Stimulated activated CD8-positive, alpha-beta memory T cell treated with anti-CD3 and anti-CD28 coated beads, Interleukin-7, amount 100 ng/mL, for 4 hours (primary cell): ENCODE measurements around the gene ZDHHC24.
"Not testable (repeated sequence)": the region's sequence is repeated elsewhere in the genome, so short reads cannot be mapped to it uniquely, and the experiment has no call there.

Experiments
- DNase-seq, 2 donors: peaks; one replicate each; pipeline ENCODE4 v3.0.0-alpha.2; 2020; ENCODE audit warnings: low read depth in 2 of 2

ZDHHC24 gene

DNA sequence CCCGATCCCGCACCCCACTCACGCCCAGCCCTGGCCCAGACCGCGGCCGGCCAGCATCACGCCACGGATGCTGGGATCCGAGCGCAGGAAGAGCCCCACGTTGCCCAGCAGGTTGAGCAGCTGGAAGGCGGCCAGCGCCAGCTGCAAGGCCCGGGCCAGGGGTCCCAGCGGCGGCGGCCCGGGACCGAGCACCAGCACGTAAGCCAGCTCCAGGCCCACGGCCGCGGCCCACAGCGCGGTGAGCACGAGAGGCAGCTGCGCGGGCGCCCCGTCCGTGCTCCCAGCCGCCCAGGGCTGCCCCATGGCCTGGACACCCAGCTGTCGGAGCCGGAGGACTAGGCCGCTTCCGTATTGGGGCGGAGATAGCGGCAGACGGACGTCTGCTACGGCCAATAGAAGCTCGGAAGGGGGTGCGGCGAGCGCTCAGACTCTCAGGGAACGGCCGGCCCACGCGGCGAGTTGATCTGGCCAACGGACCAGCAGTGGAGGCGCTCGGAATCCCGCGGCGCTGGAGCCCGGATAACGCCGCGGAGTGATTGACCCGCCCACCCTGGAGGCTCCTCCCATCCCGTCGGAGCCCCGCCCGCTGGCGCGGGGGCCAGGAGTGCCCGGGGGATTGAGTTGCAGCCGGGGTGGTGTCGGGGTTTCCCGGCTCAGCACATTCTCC lies at the start of gene ZDHHC24:
TSS of gene ZDHHC24 (minus strand) at position 348 of the 667 bp plus-strand sequence. CDS start at position 303, 45 bp downstream.
- DNase-seq = peak; percentile 59 to 80

DNA sequence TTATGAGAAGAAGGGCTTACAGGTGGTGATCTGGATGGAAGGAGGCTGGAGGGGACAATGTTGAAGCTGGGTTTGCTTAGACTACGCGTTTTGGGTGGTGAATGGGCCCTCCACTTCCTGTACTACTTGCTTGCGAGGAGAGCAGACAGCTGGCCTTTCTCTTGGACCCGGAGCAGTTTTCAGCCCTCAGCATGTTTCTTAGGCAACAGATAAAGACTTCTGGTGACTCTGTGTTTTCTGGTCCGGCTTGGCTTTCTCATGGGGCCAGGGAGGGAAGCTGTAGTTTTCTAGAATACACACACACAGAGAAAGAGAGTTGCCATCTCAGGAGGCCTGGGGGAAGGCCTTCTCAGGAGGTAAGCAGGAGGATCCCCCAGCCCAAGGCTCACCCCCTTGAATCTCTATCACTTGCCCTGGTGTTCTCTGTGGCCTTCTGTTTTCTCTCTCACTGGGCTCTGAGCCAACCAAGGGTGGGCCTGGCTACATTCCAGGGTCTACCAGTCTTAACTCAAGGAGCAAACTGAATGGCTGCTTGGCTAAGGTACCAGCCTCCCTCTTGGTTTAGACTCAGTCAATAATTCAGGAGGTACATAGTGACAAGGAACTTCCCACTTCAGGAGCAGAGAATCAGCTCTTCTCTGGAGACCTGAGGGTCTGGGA lies 49.5 kb upstream of the ZDHHC24 start:
- no peak for DNase-seq

GRCh38 chr11:66593650-66594049 lies 47.8 kb upstream of the ZDHHC24 start:
- DNase-seq = no peak

DNA sequence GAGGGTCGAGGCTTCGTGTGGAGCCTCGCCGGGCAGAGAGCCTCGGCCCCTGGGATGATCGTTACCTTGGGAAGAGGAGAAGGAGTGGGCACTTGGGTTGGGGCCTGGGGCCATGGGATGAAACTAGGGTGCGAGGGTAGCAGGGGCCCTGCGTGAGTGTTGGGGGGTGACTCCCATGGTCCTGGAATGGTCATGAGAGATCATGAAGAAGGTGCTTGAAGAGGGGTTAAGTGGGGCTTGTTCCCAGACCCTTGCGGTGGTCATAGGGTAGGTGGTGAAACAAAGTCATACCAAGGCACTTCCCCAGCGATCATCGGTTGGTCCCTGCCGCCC lies 47.4 kb upstream of the ZDHHC24 start:
- DNase-seq = no peak

- peak; percentile 97 to 99 for DNase-seq
Observed at GRCh38 chr11:66592457-66593302, 46.8 kb upstream of the ZDHHC24 start, which contains the start of the genes CCDC87 and CCS. Gene CCDC87, minus strand, starts transcription at chr11:66593063. Its CDS starts 48 bp downstream, at chr11:66593015. Gene CCS, plus strand, starts transcription at chr11:66593185. Its CDS starts 77 bp downstream, at chr11:66593262.

DNA sequence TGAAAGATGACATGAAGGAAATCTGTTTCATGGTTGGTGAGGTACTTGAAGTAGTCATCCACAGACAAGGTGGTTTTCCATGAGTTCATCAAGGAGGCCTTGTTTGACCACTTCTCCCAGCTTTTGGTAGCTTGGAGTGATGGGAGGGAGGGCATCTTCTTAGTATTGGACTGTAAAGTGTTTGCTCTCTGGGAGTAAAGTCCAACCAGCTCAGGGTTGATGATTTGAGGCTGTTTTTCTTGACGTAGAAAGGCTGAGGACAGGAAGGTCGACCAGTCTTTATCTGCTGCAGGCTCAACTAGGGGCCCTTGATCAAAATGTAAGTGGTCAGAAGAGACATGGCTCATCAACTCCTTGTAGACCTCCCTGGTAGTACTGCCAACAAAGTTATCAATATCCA lies 45.3 kb upstream of the ZDHHC24 start:
- DNase-seq = no peak

DNA sequence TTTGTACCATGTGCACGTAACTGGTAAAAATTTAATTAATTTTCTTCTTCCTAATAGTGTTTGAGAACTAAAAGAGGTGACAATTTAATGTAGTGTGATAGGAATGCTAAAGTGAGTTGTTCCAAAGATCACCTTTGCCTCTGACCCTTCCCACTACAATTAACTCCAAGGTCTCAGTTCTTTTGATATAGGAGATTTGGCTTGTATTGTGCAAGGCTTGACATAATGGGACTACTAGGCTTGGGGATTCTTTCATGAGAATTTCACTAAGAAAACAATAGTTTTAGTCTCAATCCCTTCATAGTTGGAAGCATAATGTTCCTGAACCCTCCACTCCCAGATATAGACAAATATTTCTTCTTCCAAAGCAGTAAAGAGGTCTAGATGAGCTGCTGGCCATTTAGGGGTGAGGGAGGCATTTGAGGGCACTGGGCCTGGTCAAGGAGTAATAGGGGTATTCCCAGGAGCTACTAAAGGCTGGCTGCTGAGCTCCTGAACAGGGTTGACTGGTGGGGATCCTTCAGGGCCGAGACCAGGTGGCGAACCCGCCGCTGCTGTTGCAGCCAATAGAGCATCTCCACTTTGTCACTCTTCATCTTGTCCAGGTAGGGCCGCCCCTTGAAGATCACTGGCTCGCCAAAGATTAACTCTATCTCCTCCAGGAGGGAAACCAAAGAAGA lies 44.3 kb upstream of the ZDHHC24 start:
- DNase-seq = no peak

DNA sequence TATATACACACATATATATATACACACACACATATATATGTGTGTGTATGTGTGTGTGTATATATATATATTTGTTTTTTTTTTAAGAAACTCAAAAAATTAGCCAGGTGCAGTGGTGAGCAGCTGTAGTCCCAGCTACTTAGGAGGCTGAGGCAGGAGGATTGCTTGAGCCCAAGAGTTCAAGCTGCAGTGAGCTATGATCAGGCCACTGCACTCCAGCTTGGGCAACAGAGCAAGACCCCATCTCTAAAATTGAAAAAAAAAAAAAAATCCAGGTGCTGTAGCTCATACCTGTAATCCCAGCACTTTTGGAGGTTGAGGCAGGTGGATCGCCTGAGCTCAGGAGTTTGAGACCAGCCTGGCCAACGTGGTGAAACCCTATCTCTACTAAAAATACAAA lies 43.5 kb upstream of the ZDHHC24 start:
- DNase-seq = not testable (repeated sequence)

GRCh38 chr11:66586136-66586535 lies 40.3 kb upstream of the ZDHHC24 start:
- no peak for DNase-seq

- DNase-seq = not testable (repeated sequence)
Observed at GRCh38 chr11:66585447-66585846, 39.6 kb upstream of the ZDHHC24 start.

DNA sequence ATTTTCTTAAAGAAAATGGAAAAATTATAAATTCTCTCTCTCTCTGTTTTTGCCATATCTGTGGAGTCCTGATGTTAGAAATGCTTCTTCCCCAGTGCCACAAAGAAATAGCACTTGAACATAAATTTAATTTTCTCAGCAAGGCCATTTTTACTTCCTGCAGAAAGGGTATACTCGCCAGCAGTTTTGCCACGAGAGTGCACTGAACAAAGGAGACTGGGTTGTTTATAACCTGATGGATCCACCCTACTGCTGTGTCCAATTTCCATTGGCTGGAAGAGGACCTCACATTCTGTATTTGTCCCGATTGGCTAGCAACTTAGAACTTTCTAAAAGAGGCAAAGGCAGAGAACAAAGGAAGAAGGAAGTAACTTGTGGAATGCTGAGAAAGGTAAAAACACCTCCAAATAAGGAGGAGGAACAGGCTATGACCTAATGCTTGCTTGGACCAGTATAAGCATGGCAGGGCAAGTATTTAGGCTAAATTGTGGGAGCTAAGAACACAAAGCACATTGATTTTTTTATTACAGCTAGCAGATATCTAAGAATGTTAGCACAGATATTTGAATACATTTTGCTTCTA lies 36.8 kb upstream of the ZDHHC24 start:
- not testable (repeated sequence) for DNase-seq

- DNase-seq = no peak
Observed at GRCh38 chr11:66581261-66581660, 35.4 kb upstream of the ZDHHC24 start.

- no peak for DNase-seq
Observed at GRCh38 chr11:66580803-66581202, 35.0 kb upstream of the ZDHHC24 start.

DNA sequence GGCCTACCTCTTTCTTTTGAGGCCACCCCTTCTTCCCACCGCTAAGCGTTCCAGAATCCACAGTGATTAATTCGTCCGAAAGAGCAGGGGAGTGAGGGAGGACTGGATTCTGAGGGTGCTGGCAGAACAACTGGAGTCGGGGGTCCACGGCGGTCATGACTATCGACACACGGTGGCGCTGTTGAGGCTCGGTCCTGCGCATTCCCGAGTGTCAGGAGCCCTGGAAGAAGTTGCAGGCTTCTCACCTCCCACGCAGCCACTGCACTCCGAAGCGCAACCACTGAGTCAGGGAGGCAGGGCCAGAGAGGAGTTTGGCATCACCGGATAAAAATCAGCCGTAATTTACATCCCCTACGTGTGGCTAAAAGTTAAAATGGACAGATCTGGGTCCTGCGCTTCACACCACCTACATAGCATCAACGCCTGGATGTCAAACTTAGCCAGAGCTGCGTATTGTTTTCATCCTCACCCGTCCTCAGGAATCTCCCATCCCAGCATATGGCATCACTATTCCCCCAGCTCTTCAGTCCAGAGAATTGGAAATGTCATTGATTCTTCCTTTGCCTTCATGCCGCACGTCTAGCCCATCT lies 33.3 kb upstream of the ZDHHC24 start:
- peak; percentile 61 for DNase-seq

- DNase-seq = no peak
Observed at GRCh38 chr11:66570850-66571180, 25.0 kb upstream of the ZDHHC24 start.

DNA sequence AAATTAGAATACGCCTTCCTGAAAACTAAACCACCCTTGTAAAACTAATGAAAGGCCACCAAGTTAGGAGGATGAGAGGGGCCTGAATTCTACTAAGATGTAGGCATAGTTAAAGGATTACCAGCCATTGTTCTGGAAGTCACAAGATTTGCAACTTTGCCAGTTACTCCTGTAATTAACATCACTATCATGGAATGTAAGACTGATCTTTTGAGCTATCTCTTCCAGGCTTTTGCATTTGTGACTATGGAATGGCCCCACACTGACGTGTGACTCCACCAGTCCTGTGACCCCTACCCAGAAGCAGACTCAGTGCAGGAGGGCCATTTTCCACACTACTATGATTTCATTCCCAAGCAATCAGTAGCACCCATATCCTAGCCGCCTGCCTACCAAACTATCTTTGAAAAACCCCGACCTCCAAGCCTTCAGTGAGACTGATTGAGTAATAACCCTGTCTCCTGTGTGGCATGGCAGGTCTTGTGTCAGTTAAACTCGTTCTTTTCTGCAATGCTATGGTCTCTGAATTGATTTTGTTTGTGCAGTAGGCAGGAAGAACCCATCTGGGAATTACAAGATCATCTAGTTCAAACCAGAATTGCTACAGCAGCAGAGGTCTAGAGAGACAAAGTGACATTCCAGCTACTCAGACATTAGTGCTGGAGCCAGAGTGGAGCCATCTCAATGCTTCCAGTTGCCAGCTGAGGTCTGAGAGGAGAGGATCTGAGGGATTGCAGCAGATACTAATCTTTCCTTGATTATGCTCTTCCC lies 24.4 kb upstream of the ZDHHC24 start:
- no peak for DNase-seq

- no peak for DNase-seq
Observed at GRCh38 chr11:66569076-66569475, 23.2 kb upstream of the ZDHHC24 start.

- DNase-seq = peak; percentile 26 to 62
Observed at GRCh38 chr11:66568124-66568916, 22.5 kb upstream of the ZDHHC24 start, which contains the start of gene CTSF. Gene CTSF, minus strand, starts transcription at chr11:66568606. Its CDS starts 120 bp downstream, at chr11:66568486.

- no peak for DNase-seq
Observed at GRCh38 chr11:66567787-66568123, 21.9 kb upstream of the ZDHHC24 start.

- DNase-seq = no peak
Observed at GRCh38 chr11:66566221-66566620, 20.4 kb upstream of the ZDHHC24 start.
